ENCODE results near the gene CGB7.
A peak's percentile ranks its signal among the peaks of the same experiment; 100 is the strongest.
"Not testable (repeated sequence)": the region's sequence is repeated elsewhere in the genome, so short reads cannot be mapped to it uniquely, and the experiment has no call there.

Gene CGB7

GRCh38 chr19:49057636-49058234, at the start of gene CGB7:
Gene CGB7 (minus strand): TSS chr19:49057749. CDS start chr19:49055375, 2,374 bp downstream.
- peak; percentile 25 for DNase-seq

GRCh38 chr19:49106648-49107135, 49.1 kb upstream of the CGB7 start:
- peak; percentile 56 for DNase-seq

- no peak for DNase-seq
These were observed 46.8 kb upstream of the CGB7 start for GRCh38 chr19:49104229-49104864.

GRCh38 chr19:49103331-49104085, 46.0 kb upstream of the CGB7 start:
- no peak for DNase-seq

GRCh38 chr19:49102303-49102702, 44.8 kb upstream of the CGB7 start:
- DNase-seq, result no peak

- no peak for DNase-seq
These were observed 43.6 kb upstream of the CGB7 start for GRCh38 chr19:49101160-49101559.

- no peak for DNase-seq
These were observed 41.2 kb upstream of the CGB7 start for GRCh38 chr19:49098795-49099194.

- peak; percentile 64 for DNase-seq
These were observed 40.1 kb upstream of the CGB7 start for GRCh38 chr19:49097453-49098288.

GRCh38 chr19:49094505-49095482, 37.2 kb upstream of the CGB7 start:
- no peak for DNase-seq

GRCh38 chr19:49092686-49093085, 35.1 kb upstream of the CGB7 start:
- no peak for DNase-seq

GRCh38 chr19:49091391-49092038, 34.0 kb upstream of the CGB7 start:
- DNase-seq, result no peak

- DNase-seq, result no peak
These were observed 28.7 kb upstream of the CGB7 start for GRCh38 chr19:49086296-49086695.

GRCh38 chr19:49085868-49086232, 28.3 kb upstream of the CGB7 start:
- no peak for DNase-seq

GRCh38 chr19:49085020-49085867, 27.7 kb upstream of the CGB7 start, which contains the start of gene SNRNP70:
Gene SNRNP70 (plus strand): TSS chr19:49085451. CDS start chr19:49086415, 964 bp downstream.
- DNase-seq, result peak; percentile 96

- no peak for DNase-seq
These were observed 26.9 kb upstream of the CGB7 start for GRCh38 chr19:49084206-49085019.

GRCh38 chr19:49081273-49081672, 23.7 kb upstream of the CGB7 start:
- DNase-seq, result no peak

- DNase-seq, result no peak
These were observed 22.8 kb upstream of the CGB7 start for GRCh38 chr19:49080392-49080791.

- DNase-seq, result not testable (repeated sequence)
These were observed 17.3 kb upstream of the CGB7 start for GRCh38 chr19:49074869-49075268.
